Ureter (tissue), 1 donor: ENCODE measurements around the gene GOSR1. TPM values are rescaled to one million over a fixed set of nuclear protein-coding genes. Genes with fewer than 3 reads are reported as not detected.

ENCODE experiments used
- DNase-seq: peaks from one replicate; pipeline ENCODE4 v3.0.0-alpha.2; 2020; ENCODE audit warnings: low spot score
- total RNA-seq: library from RNA; stranded (reverse); gene quantifications from one replicate; pipeline ENCODE4 v1.2.4, GENCODE V29; 2023
- donor health status: DM: yes; HTN: yes; CAD: no.

The GOSR1 gene
- total RNA-seq, 1 donor from 2014 or later = 61.0 TPM

DNA sequence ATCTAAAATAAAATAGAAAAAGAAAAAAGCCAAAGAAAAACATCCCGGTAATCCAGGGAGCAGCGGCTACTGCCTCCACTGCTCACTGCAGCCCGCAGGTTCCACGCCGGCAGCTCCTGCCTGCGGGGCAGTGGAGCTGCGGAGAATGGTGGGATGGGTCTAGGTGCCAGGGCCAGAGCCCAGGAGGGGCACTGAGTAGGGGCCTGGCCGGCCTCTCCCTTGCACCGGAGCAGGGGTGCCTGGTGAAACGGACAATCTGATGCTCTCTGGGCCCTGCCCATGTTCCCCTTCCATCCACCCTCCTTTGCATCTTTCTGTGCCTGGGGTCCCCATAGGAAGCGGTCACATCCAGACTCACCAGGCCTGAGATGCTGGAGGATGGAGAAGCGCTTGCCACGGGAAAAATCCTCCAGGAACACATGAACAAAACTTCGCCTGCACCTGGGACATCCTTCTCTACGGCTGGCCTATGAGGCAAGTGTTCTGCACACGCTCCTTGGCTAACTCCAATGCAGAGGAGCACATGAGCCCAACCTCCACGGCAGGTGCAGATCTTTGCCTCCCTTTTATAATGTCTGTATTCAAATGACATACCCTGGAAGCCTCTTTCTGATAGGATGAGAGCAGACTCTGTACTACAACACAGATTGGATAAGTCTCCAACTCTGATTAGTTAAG lies 98.6 kb downstream of the GOSR1 start:
- DNase-seq = peak; percentile 17

DNA sequence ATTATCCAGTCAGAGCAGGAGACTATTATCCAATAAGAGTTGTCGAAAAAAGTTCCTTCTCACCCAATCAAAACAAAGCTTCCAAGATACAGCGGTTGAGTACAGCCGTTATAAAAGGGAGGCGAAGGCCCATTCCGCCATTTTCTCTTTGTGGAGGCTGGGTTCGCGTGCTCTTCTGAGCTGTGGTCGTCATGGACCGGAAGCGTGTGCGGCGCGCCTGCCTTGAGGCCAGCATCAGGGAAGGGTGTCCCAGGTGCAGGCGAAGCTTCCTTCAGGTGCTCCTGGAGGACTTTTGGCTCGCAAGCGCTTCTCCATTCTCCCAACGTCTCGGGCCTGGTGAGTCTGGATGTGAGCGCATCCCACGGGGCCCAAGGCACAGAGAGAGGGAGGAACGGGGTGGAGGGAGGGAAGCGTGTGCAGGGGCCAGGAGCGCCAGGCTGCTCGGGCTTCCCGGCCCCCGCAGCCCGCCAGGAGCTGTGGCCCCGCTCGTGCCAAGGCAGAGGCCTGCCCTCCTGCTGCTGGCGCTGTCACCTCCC lies 99.2 kb downstream of the GOSR1 start:
- peak; percentile 4 for DNase-seq

Other genes starting within 250 kb of the GOSR1 start
- gene SLC6A4, start 241.7 kb upstream of the GOSR1 start, total RNA-seq = 1.3 TPM
- gene BLMH, start 185.5 kb upstream of the GOSR1 start, total RNA-seq = 30.7 TPM
- not detected for gene TMIGD1, start 143.4 kb upstream of the GOSR1 start, total RNA-seq
- gene CPD, start 98.5 kb upstream of the GOSR1 start, total RNA-seq = 61.0 TPM